ENCODE results near the gene ANKRD39.

DNA sequence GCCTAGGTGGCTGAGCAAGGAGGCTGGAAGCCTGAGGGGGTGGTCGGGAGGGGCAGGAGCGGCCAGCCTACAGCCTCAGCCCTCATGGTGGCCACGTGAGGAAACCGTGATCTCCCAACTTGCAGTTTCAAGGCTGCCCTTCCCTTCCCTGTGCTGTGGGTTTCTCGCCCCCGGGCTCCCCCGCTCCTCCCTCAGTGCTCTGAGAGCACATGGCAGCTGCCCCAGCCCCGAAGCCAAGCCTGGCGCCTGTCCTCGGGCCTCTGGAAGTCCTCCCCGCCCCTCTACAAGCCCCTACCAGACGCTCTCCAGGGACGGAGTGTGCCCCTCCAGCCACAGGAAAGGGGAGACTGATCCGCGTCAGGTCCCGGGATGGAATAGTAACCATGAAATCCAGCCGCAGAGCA, 13.4 kb downstream of the ANKRD39 start:
- TF ChIP-seq CTCF (IDR thresholded peaks at IDR 0.05) (no peak), POLR2A (IDR thresholded peaks at IDR 0.05) (no peak)

All from adrenal gland (tissue), 5 donors.